HG03095 (cell line): ENCODE measurements around the gene HTT.
"Not testable (repeated sequence)": the region's sequence is repeated elsewhere in the genome, so short reads cannot be mapped to it uniquely, and the experiment has no call there.

Experiments
- ATAC-seq: cut with Tn5 transposase; IDR thresholded peaks from one replicate; pipeline ENCODE4 v1.9.1; 2021; ENCODE audit warnings: moderate library complexity; ENCODE audit not compliant: unreplicated experiment

Gene HTT

GRCh38 chr4:3075652-3075981, 1.1 kb downstream of the HTT start:
- no peak for ATAC-seq

DNA sequence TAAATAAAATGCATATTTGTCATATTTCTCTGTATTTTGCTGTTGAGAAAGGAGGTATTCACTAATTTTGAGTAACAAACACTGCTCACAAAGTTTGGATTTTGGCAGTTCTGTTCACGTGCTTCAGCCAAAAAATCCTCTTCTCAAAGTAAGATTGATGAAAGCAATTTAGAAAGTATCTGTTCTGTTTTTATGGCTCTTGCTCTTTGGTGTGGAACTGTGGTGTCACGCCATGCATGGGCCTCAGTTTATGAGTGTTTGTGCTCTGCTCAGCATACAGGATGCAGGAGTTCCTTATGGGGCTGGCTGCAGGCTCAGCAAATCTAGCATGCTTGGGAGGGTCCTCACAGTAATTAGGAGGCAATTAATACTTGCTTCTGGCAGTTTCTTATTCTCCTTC, 3.3 kb downstream of the HTT start:
- peak; percentile 36 for ATAC-seq

- no peak for ATAC-seq
Measured at GRCh38 chr4:3079694-3080123, 5.2 kb downstream of the HTT start.

GRCh38 chr4:3082925-3083515, 8.5 kb downstream of the HTT start:
- ATAC-seq, result no peak

GRCh38 chr4:3083732-3084131, 9.3 kb downstream of the HTT start:
- ATAC-seq, result no peak

DNA sequence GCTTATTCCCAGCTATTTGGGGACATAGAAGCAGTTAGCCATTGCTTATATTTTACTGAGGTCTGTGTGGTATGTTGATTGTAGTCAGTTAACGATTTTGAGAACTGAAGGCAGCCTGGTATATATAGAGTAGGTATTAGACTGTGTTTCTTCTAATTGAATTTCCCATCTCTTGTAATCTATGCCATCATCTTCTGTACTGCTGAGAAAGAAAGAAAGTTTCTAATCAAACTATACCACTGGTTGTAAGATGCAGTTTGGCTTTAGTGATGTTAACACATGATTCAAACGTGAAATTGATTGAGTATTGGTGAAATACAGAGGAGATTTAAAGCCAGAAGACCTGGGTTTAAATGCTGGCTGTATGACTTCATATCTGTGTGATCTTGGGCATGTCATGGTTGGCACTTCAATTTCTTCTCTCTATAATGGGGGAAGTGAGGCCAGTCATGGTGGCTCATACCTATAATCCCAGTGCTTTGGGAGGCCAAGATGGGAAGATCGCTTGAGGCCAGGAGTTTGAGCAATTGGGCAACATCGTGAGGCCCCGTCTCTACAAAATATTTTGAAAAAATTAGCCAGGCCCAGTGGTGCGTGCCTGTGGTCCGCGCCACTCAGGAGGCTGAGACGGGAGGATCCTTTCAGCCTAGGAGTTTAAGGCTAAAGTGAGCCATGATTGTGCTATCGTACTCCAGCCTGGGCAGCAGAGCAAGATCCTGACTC, 11.6 kb downstream of the HTT start:
- ATAC-seq, result no peak

DNA sequence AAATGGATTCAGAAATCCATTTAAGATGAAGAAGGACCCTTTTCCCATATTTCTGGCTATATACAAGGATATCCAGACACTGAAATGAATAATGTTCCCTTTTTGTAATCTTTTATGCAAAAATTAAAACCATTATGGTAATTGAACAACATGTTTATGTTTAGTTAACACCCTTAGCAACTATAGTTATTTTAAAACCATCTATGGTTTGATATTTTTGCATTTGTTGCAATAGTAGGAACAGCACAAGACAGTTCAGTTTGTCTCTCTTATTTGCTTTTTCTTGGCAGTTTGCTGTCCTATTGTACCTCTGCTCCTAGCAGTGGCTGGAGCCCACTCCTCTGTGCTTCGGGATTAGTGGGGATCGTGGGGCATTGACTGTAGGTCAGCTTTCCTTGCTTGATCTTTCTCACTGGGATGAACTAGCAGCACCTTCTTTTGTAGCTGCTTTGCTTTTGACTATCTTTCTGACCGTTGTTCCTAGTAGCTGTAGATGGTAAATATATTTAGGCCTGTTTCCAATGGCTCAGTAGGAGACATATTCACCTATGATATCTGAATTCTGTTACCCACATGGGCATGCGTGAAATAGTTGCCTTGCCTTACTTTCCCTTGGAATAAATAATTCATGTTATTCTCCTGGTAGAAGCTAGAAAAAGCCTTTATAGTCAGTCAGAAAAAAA, 12.8 kb downstream of the HTT start:
- ATAC-seq, result no peak

- ATAC-seq, result no peak
Measured at GRCh38 chr4:3091464-3091863, 17.0 kb downstream of the HTT start.

DNA sequence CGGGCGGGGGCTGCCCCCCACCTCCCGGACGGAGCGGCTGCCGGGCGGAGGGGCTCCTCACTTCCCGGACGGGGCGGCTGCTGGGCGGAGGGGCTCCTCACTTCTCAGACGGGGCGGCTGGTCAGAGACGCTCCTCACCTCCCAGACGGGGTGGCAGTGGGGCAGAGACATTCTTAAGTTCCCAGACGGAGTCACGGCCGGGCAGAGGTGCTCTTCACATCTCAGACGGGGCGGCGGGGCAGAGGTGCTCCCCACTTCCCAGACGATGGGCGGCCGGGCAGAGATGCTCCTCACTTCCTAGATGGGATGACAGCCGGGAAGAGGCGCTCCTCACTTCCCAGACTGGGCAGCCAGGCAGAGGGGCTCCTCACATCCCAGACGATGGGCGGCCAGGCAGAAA, 20.2 kb downstream of the HTT start:
- ATAC-seq, result not testable (repeated sequence)

- ATAC-seq, result no peak
Measured at GRCh38 chr4:3096202-3096601, 21.7 kb downstream of the HTT start.

DNA sequence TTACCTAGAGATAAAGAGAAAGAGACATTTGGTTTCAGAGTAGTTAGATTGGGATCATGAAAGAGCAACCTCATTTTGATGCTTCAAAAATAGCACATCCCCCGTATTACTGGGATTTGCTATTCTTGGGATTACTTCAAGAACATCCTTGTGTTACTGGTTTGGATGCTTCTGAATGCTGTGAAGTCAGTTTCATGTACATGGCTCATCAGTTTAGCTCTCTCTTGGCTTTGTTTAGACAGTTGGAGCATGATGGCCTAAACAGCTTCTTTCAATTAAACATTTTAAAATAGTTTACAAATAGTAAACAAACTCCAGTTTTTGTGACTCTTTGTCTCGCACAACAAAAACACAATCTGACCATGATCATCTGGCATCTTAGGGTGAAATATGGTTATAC, 23.9 kb downstream of the HTT start:
- no peak for ATAC-seq

GRCh38 chr4:3106339-3107186, 32.1 kb downstream of the HTT start:
- ATAC-seq, result peak; percentile 96

DNA sequence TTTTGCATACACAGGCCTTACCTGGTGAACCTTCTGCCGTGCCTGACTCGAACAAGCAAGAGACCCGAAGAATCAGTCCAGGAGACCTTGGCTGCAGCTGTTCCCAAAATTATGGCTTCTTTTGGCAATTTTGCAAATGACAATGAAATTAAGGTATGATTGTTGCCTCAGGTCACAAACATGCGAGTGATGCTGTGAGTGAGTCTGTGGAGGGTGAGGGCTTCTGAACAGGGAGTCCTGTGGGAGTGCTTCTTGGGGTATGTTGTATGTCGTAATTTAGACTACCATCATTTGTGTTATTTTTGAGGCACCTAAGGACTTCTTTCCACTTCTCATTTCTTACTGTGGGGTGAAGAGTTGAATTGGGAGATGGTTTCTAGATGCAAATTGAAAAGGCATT, 32.8 kb downstream of the HTT start:
- ATAC-seq, result no peak

DNA sequence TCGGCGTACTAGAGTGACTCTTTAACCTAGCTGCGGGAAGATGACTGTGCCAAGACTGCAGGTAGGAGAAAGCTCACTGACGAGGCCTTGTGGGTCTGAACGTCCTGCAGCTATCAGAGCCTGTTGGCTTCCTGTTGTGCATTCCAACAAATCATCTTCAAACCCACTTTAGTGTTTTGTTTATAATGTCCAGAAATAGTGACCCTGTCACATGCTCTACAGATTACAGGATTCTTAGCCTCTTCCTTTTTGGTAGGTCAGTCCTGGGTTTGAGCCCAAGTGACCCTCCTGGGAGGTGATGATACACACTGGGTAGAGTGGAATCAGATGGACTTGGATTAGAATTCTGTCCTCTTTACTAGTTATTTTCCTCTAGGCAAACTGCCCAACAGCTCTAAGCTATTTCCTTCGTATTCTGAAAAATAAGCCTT, 33.2 kb downstream of the HTT start:
- no peak for ATAC-seq

GRCh38 chr4:3108211-3108610, 33.7 kb downstream of the HTT start:
- no peak for ATAC-seq

DNA sequence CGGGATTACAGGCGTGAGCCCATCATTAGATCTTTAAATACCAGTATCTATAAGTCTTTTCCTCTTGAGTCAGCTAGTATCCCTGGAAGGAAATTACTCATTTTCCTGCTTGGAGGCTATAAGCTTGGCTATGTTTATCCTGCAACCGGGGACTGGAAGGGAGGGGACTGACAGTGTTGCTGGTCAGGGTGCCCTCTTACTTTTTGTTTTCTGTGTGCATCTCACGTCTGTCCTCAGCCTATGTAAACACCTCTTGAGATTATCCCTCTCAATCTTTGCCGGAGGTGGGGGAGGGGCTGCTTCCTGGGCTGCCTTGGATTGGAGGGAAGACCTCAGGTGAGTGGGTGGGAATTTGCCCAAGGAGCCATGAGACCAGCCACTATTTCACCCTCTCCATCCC, 37.0 kb downstream of the HTT start:
- no peak for ATAC-seq

GRCh38 chr4:3112201-3112600, 37.7 kb downstream of the HTT start:
- ATAC-seq, result no peak

- ATAC-seq, result no peak
Measured at GRCh38 chr4:3112609-3113469, 38.4 kb downstream of the HTT start.

DNA sequence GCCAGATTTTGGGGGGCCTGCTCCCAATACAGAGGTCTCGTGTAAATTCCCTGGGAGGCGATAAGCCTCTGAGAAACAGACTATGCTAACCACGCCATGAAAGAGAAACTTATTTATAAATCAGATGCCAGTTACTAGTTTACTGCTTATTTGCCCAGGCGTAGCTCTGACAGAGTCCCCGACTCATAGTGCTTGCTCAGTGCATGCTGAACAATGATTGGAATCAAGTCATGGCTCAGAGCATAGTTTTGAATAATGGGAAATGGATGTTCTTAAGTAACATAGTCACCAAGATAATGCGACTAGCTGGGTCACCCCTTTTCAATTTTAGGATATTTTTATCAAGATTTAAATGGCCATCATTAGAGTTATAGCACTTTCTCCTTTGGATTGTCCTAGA, 39.9 kb downstream of the HTT start:
- no peak for ATAC-seq

GRCh38 chr4:3115637-3116270, 41.3 kb downstream of the HTT start:
- no peak for ATAC-seq
